HG03442 (cell line): ENCODE measurements around the gene NPL.

ENCODE experiments used
- ATAC-seq: cut with Tn5 transposase; IDR thresholded peaks from one replicate; pipeline ENCODE4 v1.9.1; 2021; ENCODE audit warnings: mild to moderate bottlenecking, moderate library complexity; ENCODE audit not compliant: unreplicated experiment

Gene NPL, protein sequence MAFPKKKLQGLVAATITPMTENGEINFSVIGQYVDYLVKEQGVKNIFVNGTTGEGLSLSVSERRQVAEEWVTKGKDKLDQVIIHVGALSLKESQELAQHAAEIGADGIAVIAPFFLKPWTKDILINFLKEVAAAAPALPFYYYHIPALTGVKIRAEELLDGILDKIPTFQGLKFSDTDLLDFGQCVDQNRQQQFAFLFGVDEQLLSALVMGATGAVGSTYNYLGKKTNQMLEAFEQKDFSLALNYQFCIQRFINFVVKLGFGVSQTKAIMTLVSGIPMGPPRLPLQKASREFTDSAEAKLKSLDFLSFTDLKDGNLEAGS

DNA sequence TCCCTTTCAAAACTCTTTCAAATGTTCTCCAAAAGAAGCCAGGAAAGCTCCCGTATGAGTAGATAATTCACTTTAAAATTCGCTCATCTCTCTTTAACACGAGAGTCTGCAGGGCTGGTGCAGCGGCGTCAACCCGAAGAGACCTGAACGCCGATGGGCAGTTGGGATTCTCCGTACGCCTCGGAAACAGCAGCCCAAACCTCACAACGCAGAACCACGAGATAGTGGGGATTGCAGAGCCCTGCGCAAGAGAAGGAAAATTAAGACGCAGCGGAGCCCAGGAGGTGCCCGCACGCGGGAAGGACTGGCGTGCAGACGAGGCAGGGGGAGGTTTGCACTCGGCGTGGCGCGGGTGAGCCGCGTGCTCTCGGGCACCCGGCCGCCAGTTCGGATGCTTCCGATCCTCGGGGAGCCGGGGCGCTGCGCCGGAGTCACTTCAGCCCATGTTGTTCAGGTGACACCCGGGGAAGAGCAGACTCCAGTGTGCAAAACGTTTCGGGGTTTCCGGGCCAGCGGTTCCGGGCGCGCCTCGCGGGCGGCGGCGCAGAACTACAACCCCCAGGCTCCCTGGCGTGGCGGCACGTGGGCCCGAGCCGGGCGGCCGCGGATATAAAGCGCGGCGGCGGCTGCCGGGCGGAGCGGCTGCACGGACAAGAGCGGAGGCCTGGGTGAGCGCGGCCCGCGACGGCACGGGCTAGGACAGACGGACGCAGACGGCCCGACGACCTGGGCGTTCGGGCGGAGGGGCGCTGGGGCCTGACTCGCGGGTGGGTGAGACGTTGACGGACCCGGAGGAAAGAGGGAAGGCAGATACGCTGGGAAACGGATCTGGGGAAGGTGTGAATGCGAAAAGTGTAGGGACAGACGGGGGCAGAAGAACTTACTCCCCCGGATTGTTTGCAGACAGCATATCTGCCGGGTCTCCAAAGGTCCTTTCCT is at the start of gene NPL:
Gene NPL, plus strand, starts transcription at position 636 of the 939 bp plus-strand sequence. CDS start 4,599 bp downstream, outside the sequence.
- peak; percentile 91 for ATAC-seq

DNA sequence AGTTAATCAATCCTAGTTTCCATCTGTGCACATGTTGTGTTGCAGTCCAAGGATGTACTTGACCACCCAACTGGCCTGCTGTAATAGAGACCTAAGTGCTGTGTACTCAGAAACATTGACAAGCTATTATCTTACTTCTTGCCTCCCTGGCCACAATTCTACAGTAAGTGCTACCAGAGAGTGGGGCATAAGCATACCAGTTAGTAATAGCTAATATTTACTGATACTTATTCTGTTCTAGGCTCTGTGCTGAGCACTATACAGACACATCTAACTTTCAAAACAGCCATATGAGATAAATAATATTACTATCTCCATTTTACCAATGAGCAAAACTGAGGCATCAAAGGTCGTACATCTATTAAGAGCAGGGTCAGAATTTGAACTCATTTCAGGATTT is 49.5 kb upstream of the NPL start:
- no peak for ATAC-seq

DNA sequence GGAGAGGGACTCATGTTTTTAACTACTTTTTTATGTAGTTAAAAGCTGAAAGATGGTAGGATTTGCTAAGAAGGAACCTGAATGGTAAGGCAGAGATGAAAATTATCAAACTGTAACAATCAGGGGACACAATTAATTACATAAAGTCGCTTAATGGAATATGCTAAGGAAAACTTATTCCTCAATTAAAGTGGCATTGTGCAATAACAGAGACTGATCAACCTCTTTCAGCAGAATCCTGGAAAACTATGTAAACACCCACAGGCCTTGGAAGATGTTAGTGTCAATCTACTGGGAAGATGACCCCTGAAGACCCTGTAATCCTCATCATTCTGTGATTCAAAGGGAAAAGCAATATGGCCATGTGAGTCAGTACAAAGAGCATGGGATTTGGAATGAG is 46.8 kb upstream of the NPL start:
- ATAC-seq: no peak

DNA sequence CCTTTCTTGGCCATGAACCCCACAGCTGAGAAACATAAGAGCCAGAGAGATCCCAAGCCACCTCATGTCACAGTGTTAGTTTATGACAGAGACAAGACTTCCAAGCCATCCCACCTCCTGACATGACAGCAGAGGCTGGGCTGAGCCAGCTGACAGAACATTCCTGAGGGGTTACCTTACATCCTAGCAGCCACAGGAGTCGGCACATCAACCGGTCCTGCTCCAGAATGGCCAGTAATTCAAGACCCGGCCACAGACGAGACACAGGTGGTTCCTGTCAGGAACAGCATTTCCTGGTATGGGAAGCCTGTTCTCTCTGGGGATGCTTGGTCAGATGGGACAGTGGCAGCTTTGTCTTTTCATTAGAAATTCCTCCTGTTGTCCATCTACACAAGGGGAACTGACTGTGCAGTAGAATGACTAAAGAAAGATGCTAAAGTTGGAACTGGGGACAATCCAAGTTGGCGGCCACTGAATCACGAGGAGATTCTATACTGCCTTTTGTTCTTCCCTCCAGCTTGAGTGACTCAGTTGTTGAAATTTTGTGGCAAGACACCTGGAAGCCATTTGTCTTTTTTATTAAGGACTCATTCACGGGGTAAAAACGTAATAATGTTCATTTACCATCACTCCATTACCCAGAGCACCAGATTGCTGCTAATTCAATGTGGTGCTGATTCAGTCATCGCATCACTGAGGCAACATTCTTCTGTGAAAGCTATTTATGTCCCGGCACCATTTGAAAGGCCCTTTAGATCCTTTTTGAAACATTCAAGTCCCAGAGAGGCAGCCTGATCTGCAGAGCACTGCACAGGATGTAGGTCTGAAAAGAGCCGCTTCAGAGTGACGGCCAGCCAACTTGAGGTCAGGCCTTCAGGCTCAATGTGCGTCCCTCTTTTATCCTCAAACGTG is 37.2 kb upstream of the NPL start:
- no peak for ATAC-seq

DNA sequence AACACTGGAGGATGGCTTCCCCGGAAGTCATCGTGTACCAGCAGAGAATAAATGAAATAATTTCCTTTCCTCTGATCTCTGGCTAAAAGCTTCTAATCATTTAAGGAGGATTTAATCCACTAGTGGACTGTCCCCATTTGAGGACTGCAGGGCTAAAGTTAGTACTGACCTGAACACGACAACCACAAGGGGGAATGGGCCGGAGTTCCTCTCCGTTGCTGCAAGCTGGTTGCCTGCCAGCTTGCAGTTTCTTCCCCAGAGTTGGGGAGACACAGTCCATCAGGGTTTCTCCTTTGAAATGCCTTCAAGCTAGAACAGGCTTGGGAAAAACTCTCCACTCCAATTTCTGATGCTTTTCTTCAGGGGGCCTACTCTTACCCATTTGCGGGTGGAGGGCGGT is 35.5 kb upstream of the NPL start:
- no peak for ATAC-seq

DNA sequence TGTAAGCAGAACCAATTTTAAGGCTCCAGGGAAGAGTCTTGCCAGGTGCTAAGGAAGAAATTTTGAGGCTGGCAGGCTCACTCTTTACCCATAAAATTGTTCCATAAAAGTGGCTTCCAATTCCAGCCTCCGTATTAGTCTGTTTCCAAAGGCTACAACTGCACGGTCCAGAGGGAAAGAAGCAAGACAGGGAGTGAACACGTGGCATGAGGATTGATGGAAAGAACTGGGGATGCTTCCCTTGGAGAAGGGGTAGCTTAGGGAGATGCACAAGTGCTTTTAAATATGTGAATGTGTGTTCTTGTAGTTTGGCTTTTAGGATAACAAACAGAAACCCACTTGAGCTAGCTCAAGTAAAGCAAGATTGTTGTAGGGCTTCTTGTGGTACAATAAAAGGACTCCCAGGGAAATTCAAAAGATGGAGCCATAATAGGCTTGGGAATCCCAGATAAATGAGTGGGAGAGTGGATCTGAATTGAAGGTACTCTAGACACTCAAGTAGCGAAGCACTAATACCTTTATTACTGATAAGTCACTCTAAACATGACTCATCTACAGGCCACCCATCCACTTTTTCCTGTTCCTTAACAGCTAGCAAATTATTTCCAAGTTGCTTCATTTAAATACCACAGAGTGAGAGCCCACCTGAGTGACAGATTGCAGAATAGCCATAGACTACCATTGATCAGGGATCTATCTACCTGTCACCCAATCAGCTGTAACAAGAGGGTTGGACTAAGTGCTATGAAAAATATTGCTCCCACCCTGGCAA is 34.8 kb upstream of the NPL start:
- ATAC-seq: no peak

DNA sequence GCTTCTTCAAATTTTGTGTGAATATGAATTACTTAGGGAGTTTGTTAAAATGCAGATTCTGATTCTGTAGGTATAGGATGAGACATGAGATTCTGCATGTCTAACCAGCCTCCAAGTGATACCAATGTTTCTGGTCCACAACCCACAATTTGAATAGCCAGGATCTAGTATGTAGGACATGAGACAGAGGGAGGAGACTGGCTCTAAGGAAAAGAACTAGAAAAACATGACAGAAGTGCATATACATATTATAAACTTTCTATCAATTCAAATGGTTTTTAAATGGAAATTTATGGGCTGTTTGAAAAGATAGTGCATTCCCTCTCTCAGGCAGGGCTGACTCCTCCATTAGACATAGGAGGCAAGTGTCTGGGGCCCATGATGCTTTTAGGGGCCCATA is 33.9 kb upstream of the NPL start:
- ATAC-seq: no peak

DNA sequence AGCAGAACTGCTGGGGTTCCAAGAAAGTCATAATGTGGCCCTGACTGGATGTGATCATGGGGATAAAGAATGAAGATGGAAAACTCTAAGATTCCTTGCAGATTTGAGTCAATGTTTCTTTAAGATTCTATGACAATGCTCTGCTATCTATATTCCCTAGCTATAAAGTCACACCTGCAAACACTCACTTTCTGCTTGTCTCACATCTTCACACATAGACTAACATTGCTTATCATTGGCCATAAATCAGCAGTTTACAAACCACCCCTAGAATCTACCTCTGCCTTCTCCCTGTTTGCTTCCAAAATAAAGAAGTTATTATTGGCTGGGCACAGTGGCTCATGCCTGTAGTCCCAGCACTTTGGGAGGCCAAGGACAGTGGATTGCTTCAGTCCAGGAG is 33.1 kb upstream of the NPL start:
- no peak for ATAC-seq

DNA sequence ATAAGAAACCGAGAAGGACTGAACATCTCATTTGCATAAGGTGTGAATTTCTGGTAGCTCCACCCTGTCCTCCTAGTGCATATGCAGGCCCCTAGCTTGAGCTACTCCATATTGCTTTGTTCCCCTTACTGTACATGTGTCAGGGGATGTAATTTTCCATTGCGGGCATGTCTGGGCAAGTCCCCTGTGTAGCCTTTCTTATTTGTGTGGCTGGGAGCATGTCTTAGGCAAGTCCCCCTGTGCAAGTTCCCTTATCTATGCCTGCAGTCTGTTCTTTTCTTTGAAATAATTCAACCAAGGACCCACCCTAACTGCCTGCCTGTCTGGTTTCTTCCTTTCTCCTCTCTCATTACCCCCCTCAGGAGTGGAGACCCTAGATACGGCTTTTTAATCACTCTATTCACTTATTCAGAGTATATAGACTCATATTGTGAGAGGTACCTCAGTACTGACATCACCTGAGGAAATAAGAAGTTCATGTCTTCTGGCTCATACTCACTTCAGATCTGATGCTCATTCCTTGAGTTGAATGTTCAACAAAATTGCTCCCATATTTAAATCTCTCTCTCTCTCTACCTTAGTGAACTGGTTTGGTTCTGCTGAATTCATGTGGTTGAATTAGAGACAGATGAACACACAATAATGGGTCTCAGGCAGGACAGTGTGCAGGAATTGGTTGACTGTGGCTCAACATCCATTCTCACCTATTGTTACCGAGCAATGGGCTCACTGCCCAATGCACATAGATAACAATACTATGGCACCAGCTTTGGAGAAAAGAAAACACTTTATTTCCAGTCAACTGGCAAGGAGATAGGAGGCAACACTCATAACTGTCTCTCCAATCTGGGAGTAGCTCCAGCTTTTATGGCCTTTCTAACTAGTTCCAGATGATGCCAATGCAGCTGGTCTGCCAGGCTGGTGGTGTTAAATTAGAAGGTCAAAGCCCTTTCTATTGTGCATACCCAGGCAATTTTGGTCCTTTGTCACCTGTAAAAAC is 27.9 kb upstream of the NPL start:
- no peak for ATAC-seq

DNA sequence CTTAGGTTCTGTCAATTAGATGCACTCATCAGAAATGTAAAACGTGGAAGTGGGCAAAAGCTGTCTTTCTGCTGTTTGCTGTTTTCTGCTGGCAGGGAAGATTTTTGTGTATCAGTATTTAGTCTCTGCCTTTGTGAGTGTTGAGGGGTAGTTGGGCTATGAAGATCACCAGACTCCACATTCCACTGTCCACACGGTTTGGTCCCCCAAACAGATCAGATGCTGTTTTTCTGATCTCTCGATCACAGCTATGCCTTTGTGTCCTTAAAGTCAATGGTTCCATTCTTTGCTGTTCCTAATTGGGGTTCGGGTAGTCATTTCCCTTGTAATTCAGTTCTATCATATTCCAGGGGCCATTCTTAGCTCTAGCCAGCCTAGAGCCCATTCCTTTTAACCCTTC is 27.0 kb upstream of the NPL start:
- ATAC-seq: no peak

DNA sequence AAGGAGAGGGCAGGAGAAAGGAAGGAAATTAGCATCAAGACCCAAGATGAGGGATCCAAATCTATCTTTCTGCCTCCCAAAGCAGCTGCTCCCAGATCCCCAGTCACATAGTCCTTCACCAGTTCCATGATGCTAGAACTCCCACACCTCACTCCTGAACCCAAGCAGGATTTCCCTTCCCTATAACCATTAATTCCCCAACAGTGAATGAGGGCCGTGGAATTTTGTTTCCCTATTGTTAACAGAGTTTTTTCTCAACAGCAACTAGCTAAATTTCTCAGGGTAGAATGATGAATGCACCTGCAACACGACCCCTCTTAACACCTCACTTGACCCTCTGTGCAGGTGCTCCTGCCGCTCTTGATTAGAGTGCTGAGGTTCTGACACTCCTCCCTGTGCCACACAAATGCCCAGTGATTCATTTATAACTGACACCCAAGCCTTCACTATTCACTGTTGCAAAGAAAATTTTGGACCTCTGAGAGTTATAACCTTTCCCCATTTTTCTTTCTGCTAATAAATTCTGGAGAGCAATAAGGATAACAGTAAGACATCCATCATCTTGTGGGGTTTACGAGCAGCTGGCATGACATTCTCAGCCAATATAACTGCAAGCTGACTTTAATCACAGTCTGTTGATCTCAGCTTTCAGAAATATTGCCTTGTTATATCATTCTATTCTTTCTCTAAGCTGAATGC is 25.4 kb upstream of the NPL start:
- no peak for ATAC-seq

DNA sequence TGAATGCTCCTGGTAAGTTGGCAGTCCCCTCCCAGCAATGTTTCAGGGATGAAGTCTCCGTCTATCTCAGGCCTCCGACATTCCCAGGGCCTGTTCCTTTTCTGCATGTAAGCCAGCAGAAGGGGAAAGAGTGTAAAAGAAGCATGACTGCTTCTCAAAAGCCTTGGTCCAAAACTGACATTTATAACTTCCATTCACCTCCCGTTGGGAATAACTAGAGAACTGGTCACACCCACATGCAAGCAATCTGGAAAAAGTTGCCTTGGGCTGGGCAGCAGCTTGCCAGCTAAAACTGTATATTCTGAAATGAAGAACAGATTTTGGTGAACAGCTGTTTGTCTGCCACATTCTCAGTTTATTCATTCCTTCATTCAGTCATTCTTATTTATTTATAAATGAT is 24.2 kb upstream of the NPL start:
- ATAC-seq: no peak

DNA sequence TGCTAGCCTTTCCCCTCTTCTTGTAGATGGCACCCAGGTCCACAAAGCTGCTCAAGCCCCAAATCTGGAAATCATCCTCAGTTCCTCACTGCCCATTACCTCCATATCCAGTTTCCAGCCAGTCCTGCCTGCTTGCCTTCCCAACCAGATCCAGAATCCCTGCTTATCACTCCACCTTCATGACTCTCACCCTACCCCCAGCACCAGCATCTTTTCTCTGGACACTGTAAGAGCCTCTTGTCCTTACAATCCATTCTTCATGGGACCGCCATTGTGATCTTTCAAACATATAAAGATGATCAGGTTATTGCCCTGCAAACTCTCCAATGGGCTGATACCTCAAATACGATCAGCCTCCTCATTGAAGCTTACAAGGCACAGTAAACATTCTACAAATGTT is 23.5 kb upstream of the NPL start:
- ATAC-seq: no peak

DNA sequence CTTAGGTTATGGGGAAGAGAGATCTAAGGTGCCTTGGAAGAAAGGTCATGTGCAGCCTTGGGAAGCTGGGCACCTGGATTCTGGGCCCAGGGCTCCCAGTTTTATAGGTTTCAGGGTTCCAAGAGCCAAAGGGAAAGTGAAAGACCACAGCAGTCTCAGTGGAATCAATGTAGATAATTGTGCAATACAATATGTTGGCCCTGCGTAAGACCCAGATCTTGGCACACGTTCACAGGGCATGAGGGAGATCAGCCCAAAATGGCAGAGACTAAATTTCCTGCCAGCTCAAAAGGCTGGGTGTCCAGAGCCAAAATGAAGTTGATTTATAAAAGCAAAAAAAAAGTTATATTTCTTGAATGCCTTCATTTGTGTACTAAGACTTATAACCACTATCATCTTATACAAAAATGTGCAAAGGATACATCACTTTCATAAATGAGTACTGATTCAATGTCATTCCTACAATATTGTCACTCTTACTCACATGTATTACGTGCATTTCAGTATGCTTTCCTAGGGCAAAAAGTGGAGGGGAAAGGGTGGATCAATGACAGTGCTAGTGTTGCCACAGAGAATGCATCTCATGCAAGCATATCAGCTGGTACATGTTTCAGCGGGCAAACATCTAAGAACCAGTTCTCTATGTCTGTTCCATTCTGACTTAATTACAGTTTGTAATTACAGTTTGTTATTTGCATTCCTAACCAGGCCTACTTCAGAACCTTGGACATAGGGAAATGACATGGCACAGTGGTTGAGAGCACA is 22.5 kb upstream of the NPL start:
- ATAC-seq: no peak

DNA sequence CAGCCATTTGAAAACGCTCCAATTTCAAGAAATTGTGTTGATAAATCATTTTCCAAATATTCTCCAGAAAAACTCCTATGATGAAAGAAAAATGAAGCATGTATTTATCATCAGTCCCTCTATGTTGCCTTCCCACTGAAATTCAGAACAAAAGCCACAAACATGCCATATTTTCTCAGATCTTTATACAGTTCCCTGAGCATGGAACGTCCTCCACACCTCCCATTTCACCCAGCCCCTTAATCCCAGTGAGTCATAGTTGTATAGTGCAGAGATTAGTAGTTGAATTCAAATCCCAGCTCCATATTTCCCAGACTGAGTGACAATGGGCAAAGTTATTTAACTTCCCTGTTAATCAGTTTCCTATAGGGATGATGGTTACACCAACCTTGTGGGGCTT is 20.6 kb upstream of the NPL start:
- no peak for ATAC-seq

DNA sequence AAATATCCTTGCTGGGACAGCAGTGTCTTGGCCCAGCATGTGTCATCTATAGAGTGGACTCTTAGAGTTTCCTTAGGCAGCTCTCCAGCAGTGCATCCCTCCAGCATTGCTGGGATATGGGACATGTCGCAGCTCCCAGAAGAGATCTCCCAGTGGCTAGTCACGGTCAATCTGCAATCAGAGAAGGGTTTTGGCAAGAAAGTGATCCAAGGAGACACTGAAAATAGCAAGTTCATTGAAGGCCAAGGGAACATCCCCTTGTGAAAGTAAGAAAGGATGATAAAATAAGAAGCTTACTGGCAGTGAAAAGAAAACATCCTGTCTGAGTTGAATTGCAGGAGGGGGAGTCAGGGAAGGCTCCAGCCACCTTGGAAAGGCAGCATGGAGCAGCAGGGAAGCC is 19.3 kb upstream of the NPL start:
- ATAC-seq: no peak

DNA sequence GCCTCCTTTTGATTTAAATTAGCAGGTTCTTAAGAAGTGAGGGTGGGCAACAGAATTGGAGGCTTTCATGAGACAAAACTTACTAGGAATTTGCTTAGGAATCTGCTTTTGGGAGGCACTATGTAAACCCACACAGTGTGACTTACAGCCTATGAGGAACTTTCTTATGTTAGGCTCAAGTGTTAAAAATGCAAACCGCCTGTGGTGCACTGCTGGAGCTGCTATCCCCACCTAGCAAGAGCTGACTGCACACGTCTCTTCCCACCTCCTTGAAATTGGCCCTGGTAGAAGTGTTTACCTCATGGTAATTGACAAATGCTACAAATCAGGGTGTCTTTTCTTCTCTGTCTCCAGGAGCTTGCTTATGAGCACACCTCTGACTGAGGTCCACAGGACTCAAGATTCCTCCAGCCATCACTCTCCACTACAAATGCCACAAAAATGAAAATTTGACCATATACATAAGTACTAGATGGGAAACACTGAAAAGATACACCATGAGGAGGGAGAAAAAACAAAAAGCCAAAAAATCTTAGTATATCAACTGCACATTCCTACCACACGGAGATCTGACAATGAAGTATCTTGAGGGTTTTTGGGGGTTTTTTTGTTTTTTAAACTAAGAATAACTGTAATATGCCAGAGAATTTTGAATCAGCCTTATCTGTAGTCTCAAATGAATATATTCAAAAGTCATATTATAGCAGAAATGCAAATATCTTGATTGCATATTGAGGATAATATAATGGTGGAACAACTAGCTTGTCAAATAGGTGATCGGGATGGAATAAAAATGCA is 18.2 kb upstream of the NPL start:
- ATAC-seq: no peak
